Muscle of back (tissue), 11 donors: Measurements from ENCODE around the gene MEAK7. TPM values are rescaled to one million over a fixed set of nuclear protein-coding genes. Genes with fewer than 3 reads are reported as not detected.

Experiments used
- DNase-seq, 3 donors: peaks; one replicate each; pipeline versions ENCODE4 v3.0.0 to v3.0.0-alpha.2; 2013
- polyA plus RNA-seq, 10 donors: library from polyadenylated mRNA; unstranded; fragments of 120-200 nt; gene quantifications; one replicate each; pipeline ENCODE4 v1.2.1, GENCODE V29; 2013; ENCODE audit not compliant: insufficient read length in 10 of 10

MEAK7 gene
- polyA plus RNA-seq, 10 donors = 8.9 to 13.8 (median 9.7) TPM

- no peak for DNase-seq
Measured at GRCh38 chr16:84471966-84472365, 32.5 kb downstream of the MEAK7 start.

- no peak for DNase-seq
Measured at GRCh38 chr16:84471316-84471715, 33.1 kb downstream of the MEAK7 start.

DNA sequence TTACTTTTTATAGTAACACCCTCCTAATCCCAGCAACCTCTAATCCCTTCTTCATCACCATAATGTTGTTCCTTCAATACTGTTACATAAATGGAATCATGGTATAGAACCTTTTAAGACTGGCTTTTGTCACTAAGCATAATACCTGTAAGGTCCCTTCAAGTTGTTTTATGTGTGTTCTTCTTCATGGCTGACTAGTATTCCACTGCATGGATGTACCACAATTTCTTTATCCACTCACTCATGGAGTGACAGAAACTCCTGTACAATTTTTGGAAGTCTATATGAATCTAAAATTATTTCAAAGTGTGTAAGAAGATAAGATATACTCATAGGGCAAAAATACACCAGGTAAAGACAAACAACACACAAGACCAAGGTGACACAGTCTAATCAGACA is 36.8 kb downstream of the MEAK7 start:
- no peak for DNase-seq

- DNase-seq = no peak
Measured at GRCh38 chr16:84467256-84467655, 37.2 kb downstream of the MEAK7 start.

- DNase-seq = no peak
Measured at GRCh38 chr16:84466692-84467091, 37.8 kb downstream of the MEAK7 start.

DNA sequence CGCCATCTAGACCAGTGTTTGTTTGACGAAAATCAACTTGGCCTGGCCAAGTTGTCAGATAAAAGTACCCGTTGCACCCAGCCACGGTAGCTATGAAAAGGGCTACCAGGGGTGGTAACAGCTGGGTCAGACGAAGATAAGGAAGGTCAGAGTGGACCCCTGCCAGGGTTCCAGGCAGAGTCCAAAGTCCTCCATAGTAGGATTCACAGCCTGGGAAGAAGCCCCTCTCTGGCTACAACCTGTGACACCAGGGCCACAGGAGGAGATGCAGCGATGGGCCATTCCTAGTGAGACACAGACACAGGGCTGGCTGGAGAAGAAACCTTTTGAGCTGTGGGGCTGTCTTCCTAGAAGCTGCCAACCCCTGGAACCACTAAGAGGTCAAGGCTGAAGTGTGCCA is 39.3 kb downstream of the MEAK7 start:
- no peak for DNase-seq

DNA sequence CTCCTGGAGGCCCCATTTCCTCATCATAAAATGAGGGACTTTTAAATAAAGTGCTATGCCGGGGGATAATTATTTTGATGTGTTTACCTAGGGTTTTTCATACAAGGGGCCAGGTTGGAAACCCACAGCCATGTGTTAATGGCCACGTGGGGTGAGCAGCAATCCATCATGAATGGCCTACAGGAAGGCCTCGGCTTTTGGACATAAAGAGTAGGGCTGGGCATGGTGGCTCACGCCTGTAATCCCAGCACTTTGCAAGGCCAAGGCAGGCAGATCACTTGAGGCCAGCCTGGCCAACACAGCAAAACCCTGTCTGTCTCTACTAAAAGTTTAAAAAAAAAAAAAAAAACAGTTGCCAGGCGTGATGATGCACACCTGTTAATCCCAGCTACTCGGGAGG is 40.3 kb downstream of the MEAK7 start:
- no peak for DNase-seq

DNA sequence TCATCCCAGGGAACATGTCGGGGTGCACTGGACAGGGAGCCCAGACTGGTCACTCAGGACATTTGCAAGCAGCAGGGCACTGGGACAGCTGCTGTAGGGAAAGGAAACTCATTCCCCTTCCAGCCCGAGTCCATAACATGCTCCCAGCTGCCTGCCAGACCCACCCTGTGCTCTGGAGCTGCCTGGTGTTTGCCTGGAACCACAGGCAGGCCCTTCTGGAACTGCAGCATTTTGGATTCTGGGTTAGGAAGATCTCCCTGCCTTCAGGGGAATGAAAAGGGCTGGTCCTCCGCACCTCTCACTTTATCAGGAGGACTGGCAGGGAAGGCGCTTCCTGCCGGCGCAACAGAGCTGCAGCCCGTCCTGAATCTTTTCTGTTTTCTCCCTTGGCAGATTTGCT is 41.2 kb downstream of the MEAK7 start:
- peak in 1 of 3 donors; percentile 45 for DNase-seq

DNA sequence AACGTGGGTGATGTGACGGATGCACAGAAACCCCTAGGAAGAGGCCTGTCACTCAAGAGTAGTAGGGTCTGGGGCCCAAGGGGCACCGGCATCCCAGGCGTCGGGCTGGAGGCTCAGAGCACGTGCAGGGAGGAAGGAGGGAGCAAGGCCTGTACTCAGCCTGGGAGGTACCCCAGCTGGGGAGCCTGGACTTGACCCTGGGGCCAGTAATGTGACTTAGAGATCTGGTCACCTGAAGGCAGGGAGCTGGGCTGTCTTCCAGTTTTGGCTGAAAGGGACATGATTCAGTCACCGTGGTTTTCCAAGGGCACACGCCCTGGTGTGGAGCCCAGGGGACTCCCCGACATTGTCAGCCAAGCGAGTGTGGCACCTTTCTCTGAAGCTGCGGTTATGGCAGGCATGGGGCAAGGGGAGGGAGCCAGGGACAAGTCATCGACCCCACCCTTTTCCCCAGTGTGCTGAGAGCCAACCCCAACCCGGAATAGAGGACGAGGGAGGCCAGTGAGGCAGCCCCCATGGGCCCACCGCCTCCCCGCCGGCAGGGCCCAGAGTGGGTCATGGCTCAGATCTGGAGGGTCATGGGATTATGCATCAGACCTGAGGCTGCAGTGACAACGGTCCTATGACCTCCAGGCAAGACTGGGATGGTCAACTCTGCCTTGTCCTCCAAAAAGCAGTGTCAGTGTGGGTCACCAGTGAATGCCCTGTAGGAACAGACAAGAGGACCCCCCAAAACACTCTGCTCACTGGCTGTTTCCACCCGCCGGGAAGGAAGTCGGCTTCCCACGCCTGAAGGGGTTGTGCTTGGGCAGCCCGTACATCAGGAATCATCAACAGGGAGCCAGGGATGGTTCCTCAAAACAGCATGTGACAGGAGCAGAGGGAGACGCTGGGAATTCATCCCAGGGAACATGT is 41.9 kb downstream of the MEAK7 start:
- peak in 1 of 3 donors; percentile 35 for DNase-seq

- DNase-seq = no peak
Measured at GRCh38 chr16:84461413-84462295, 42.8 kb downstream of the MEAK7 start.

- DNase-seq = no peak
Measured at GRCh38 chr16:84461029-84461412, 43.4 kb downstream of the MEAK7 start.

DNA sequence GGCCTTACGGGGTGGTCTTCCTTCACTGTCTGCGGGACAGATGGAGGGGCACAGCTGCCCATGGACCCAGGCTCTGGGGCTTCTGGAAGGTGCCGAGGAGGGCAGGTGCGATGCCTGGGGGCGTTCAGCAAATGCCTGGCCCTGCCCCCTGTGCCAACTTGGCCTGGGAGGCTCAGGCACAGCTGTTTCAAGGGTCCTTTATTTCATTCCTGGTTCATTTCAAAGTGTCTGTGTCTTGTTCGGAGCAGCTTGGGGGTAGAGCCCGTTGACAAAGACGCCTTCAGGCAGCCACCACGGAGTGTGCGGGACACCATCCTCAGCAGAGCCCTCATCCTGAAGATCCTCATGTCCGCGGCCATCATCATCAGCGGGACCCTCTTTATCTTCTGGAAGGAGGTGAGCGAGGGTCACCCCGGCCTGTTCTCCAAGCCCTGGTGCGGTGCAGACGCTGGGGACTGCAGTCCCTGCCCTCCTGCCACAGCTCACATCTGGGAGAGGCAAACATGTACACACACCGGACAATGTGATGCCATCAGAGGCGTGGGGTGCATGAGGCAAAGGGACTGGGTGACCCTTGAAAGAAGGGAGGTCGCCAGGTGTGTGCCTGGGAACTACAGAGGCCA is 43.9 kb downstream of the MEAK7 start:
- DNase-seq = no peak

- peak in 1 of 3 donors; percentile 35 for DNase-seq
Measured at GRCh38 chr16:84459941-84460405, 44.5 kb downstream of the MEAK7 start.

- DNase-seq = no peak
Measured at GRCh38 chr16:84459533-84459894, 44.9 kb downstream of the MEAK7 start.

DNA sequence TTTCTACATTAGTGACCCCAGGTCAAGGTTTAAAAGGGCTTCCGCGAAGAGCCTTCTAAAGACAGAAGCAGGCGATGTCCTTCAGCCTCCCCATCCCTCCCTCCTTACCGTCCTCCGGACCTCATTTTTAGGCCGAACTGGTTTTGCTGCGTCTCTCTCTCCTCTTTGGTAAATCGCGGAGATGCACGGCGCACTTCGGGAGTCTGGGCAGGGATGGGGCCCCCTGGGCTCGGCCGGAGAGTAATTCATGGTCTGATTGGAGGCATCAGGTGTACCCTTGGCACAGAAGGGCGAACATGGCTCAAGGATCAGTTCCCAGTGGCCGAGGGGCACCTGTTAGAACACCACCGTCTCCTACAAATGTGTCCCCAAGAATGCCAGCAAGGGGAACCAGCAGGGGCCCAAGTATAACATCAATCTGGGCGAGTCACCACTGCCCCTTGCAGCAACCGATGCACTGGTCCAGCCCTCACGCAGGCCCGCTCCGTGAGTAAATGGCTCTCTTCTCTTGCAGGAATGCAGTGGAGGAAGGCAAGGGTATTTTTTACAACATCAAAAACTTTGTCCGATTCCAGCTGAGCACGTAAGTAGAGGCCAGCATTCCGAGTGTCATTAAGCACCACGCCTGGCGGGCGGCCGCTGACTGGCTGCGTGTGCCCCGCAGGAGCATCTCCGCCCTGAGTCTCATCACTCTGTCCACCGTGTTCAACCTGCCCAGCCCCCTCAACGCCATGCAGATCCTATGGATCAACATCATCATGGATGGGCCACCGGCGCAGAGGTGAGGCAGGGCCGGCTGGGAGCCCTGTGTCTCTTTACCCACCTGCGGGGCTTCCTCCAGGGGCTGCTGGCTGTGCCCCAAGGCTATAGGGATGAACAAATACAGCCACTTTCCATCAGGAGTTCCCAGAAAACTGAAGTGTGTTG is 45.6 kb downstream of the MEAK7 start:
- no peak for DNase-seq

GRCh38 chr16:84455031-84455430 is 49.4 kb downstream of the MEAK7 start:
- no peak for DNase-seq

Other genes with a start within 250 kb of the MEAK7 start
- gene WFDC1, start 209.8 kb downstream of the MEAK7 start, polyA plus RNA-seq = 1 to 10 TPM in 9 of 10 donors, under 1 TPM in 1; 0.77 to 2.6 (median 1.5) TPM
- 1 to 10 TPM in 3 of 10 donors, under 1 TPM in 7; 0.27 to 1.9 (median 0.44) TPM for gene ATP2C2, start 136.1 kb downstream of the MEAK7 start, polyA plus RNA-seq
- gene COTL1, start 113.4 kb upstream of the MEAK7 start, polyA plus RNA-seq = 10 to 100 TPM; 23.0 to 43.3 (median 28.5) TPM
- gene KLHL36, start 143.9 kb upstream of the MEAK7 start, polyA plus RNA-seq = 10 to 100 TPM; 10.1 to 16.7 (median 13.7) TPM
- 10 to 100 TPM; 53.1 to 79.2 (median 64.1) TPM for gene USP10, start 195.3 kb upstream of the MEAK7 start, polyA plus RNA-seq